Ectodermal cell (in vitro differentiated cells): ENCODE results near the gene PPRC1.
A peak's percentile ranks its signal among the peaks of the same experiment; 100 is the strongest.

Experiments used
- H3K27ac ChIP-seq: 2 replicates; pipeline ENCODE4 v1.7.0; 2013; ENCODE audit warnings: mild to moderate bottlenecking, low read depth, low read length; ENCODE audit not compliant: insufficient read depth, poor library complexity, severe bottlenecking
- H3K27me3 ChIP-seq: 2 replicates; pipeline ENCODE4 v1.7.0; 2013; ENCODE audit warnings: mild to moderate bottlenecking, low read length; ENCODE audit not compliant: insufficient read depth, control insufficient read depth, poor library complexity, severe bottlenecking
- H3K36me3 ChIP-seq: one replicate; pipeline ENCODE4 v1.7.0; 2013; ENCODE audit warnings: low read length; ENCODE audit not compliant: control insufficient read depth, insufficient read depth
- H3K4me1 ChIP-seq: one replicate; pipeline ENCODE4 v1.7.0; 2013; ENCODE audit warnings: low read length; ENCODE audit not compliant: control insufficient read depth, insufficient read depth
- H3K4me3 ChIP-seq: 2 replicates; pipeline ENCODE4 v1.7.0; 2013; ENCODE audit warnings: low read depth, low read length, control low read depth; ENCODE audit not compliant: insufficient read depth
- H3K9me3 ChIP-seq: 2 replicates; pipeline ENCODE4 v1.7.0; 2013; ENCODE audit warnings: mild to moderate bottlenecking, low read length, moderate library complexity; ENCODE audit not compliant: control insufficient read depth
- WGBS, 2 experiments: methylation state at CpG; one replicate each; pipeline ENCODE4 v1.1.7; 2013; ENCODE audit warnings: missing lambda C conversion rate in 2 of 2; 5-methylcytosine and 5-hydroxymethylcytosine counted together

Gene PPRC1

GRCh38 chr10:102117391-102118159 is 15.3 kb upstream of the PPRC1 start:
- Histone ChIP-seq H3K4me1 (peaks cover 69% of the 10 kb centered on the region), H3K27me3 (no peaks in the 10 kb centered on the region), H3K4me3 (peak overlapping the region; percentile 83), H3K27ac (peak overlapping the region; percentile 93), H3K36me3 (no peaks in the 10 kb centered on the region), H3K9me3 (no peaks in the 10 kb centered on the region)
- WGBS, 2 experiments: 11 to 14% methylated on average over 12 of the region's 12 CpGs

DNA sequence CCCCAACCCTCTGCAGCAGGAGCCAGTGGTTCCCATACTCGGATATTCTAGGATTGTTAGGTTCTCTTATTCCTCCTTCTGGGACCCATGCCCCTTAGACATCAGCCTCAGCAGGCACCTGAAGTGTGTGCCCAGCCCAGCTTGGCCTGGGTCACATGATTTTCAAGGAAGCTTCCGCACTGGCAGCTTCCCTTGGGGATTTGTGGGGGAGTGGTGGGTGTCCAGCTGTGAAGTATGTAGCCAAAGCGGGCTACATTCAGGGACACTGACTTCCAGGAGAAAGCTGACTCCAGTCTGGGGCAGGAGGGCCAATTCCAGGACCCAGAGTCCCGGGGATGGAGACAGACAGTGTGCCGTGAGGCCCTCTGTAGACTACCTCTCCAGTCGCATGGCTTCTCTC is 14.0 kb upstream of the PPRC1 start:
- Histone ChIP-seq H3K27ac (no peak overlapping the region), H3K9me3 (no peaks in the 10 kb centered on the region), H3K27me3 (no peaks in the 10 kb centered on the region), H3K36me3 (no peaks in the 10 kb centered on the region), H3K4me1 (peaks cover 58% of the 10 kb centered on the region), H3K4me3 (peak overlapping the region; percentile 83)
- 14 to 17% methylated on average over 6 of the region's 6 CpGs for WGBS, 2 experiments

DNA sequence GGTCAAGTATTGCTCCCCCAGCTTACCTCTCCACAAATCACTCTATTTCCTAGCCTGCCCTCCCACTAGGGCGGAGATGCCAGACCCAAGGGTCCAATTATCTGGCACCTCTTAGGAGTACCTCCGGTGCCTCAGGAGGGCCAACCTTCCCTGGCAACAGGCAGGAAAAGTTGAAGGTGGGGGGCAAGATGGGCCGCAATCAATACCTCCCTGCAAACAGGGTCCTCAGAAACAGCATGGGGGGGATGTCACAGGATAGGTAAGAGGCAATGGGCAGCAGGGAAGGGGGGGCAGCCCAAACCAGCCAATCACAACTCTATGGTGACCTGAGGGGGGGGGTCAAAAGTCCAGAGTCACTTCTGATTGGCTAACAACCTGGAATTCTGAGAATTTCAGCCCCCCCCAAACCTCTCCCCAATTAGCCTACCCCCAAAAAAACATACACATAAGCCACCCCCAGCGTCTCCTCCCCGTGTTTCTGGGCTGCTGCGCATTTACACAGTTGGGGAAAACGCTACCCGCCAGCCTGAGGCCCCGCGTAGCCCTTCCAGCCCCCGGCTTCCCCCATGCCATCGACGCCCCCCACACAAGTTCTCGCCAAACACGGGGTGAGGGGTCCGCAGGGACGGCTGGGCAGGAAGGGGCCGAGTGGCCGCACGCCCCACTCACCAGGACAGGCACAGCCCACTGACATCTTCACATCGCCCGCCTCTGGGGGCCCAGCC is 13.3 kb upstream of the PPRC1 start:
- peaks cover 58% of the 10 kb centered on the region for H3K4me1 ChIP-seq
- H3K27ac ChIP-seq: peak overlapping the region; percentile 88
- WGBS, 2 experiments: 1% methylated on average over 22 of the region's 22 CpGs
- H3K27me3 ChIP-seq: no peaks in the 10 kb centered on the region
- H3K36me3 ChIP-seq: no peaks in the 10 kb centered on the region
- no peaks in the 10 kb centered on the region for H3K9me3 ChIP-seq
- peak overlapping the region; percentile 83 for H3K4me3 ChIP-seq

- H3K4me1 ChIP-seq: peaks cover 55% of the 10 kb centered on the region
Observed at GRCh38 chr10:102120142-102120990, 12.5 kb upstream of the PPRC1 start, which contains the start of gene LDB1. TSS of gene LDB1 (minus strand) at chr10:102120368. CDS start at chr10:102120110, 258 bp downstream.

GRCh38 chr10:102120991-102121738 is 11.7 kb upstream of the PPRC1 start:
- H3K4me3 ChIP-seq: peak overlapping the region; percentile 83
- H3K4me1 ChIP-seq: peaks cover 47% of the 10 kb centered on the region
- no peaks in the 10 kb centered on the region for H3K27me3 ChIP-seq
- H3K36me3 ChIP-seq: no peaks in the 10 kb centered on the region
- H3K9me3 ChIP-seq: no peaks in the 10 kb centered on the region
- peak overlapping the region; percentile 97 for H3K27ac ChIP-seq
- WGBS, 2 experiments: 0% methylated on average over 13 to 15 of the region's 15 CpGs

More at GRCh38 chr10:102120142-102120990, 12.5 kb upstream of the PPRC1 start, which contains the start of gene LDB1:
- Histone ChIP-seq H3K9me3 (no peaks in the 10 kb centered on the region), H3K27ac (peak within 1 kb of the TSS; percentile 97), H3K4me3 (peak within 1 kb of the TSS; percentile 83), H3K27me3 (no peaks in the 10 kb centered on the region), H3K36me3 (no peaks in the 10 kb centered on the region)
- 0 to 1% methylated on average over 104 of the region's 104 CpGs for WGBS, 2 experiments

DNA sequence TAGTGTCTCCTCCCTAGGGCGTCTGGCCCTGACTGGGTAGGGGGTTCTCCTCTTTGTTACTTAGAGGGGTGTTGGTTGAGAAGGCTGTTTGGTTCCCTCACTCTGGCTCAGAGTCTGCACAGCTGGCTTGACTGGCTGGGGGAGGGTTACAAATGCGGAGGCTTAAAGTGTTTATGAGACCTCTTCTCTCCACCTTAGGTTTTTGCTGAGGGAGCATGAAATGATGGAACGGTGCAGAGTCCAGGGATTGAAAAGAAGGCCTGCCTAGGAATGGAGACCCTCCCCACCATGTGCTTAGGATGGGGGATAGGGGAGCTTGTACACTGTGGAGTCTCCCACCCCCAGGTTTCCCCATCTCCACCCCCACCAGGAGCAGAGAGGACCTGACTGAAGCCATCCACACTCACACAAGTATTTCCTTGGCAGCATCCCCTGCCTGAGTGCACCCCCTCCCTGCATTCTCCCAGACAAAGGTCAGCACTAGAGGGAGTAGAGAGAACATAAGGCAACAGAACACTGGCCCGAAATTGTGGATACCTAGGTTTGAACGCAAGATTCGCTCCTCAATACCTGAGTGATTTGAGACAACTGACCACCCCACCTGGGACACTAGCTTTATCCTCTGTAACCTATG is 11.0 kb upstream of the PPRC1 start:
- WGBS, 2 experiments: 26 to 30% methylated on average over 6 of the region's 6 CpGs
- Histone ChIP-seq H3K4me3 (peak overlapping the region; percentile 83), H3K27me3 (no peaks in the 10 kb centered on the region), H3K27ac (peak overlapping the region; percentile 97), H3K4me1 (peaks cover 40% of the 10 kb centered on the region), H3K9me3 (no peaks in the 10 kb centered on the region), H3K36me3 (no peaks in the 10 kb centered on the region)

DNA sequence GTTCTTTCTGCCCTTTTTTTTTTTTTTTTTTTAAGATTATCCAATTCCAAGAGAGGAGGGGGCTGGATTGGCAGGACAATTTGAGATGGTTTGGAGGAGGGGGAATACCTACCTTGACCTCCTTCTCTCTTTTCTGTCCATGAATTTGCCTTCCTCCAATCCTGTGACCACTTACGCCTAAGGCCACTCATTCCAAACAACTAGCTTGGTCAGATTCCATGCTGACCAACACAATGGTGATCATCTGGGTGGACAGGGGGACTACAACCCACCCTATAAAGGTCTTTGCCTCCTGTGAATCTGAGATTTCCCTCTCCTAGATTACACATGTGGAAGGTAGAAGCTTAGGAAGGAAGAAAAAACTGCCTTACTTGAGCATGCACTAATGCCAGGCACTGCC is 10.4 kb upstream of the PPRC1 start:
- Histone ChIP-seq H3K36me3 (no peaks in the 10 kb centered on the region), H3K9me3 (no peaks in the 10 kb centered on the region), H3K4me1 (peaks cover 34% of the 10 kb centered on the region), H3K27me3 (no peaks in the 10 kb centered on the region), H3K27ac (no peak overlapping the region), H3K4me3 (no peak overlapping the region)
- 89 to 91% methylated on average over 1 of the region's 1 CpG for WGBS, 2 experiments

- Histone ChIP-seq H3K9me3 (no peaks in the 10 kb centered on the region), H3K4me3 (no peak overlapping the region), H3K27me3 (no peaks in the 10 kb centered on the region), H3K4me1 (peaks cover 27% of the 10 kb centered on the region), H3K36me3 (no peaks in the 10 kb centered on the region), H3K27ac (no peak overlapping the region)
- 94% methylated on average over 3 of the region's 3 CpGs for WGBS, 2 experiments
Observed at GRCh38 chr10:102123223-102123622, 9.6 kb upstream of the PPRC1 start.
